Kidney epithelial cell (primary cell): ENCODE results near the gene ZPR1. TPM values are rescaled to one million over a fixed set of nuclear protein-coding genes. Genes with fewer than 3 reads are reported as not detected.
"Not testable (repeated sequence)": the region's sequence is repeated elsewhere in the genome, so short reads cannot be mapped to it uniquely, and the experiment has no call there.

Source experiments
- DNase-seq: peaks from one replicate; pipeline ENCODE4 v3.0.0-alpha.2; 2010; ENCODE audit warnings: low read depth
- H3K27me3 ChIP-seq: 2 replicates; pipeline ENCODE4 v1.6.0; 2011; ENCODE audit warnings: low read length; ENCODE audit not compliant: control insufficient read depth, insufficient read depth
- H3K36me3 ChIP-seq: 2 replicates; pipeline ENCODE4 v1.5.1; 2011; ENCODE audit warnings: low read length; ENCODE audit not compliant: control insufficient read depth, insufficient read depth
- H3K4me3 ChIP-seq: 2 replicates; pipeline ENCODE4 v1.5.1; 2011; ENCODE audit warnings: low read depth, mild to moderate bottlenecking, control low read depth, low read length
- total RNA-seq: library from RNA; depleted of rRNA; stranded (reverse); fragments of >200 nt; gene quantifications from 2 replicates; pipeline ENCODE4 v1.2.3, GENCODE V29; 2015
- TF ChIP-seq, protein P1 (sequence below): IDR thresholded peaks from 2 replicates; pipeline ENCODE4 v1.5.1; 2011; ENCODE audit warnings: mild to moderate bottlenecking, moderate library complexity, low read length, control low read depth, inconsistent platforms; ENCODE audit not compliant: insufficient read depth, poor library complexity, severe bottlenecking

Gene ZPR1
- total RNA-seq, 1 donor from 2014 or later, result 82.1 TPM

DNA sequence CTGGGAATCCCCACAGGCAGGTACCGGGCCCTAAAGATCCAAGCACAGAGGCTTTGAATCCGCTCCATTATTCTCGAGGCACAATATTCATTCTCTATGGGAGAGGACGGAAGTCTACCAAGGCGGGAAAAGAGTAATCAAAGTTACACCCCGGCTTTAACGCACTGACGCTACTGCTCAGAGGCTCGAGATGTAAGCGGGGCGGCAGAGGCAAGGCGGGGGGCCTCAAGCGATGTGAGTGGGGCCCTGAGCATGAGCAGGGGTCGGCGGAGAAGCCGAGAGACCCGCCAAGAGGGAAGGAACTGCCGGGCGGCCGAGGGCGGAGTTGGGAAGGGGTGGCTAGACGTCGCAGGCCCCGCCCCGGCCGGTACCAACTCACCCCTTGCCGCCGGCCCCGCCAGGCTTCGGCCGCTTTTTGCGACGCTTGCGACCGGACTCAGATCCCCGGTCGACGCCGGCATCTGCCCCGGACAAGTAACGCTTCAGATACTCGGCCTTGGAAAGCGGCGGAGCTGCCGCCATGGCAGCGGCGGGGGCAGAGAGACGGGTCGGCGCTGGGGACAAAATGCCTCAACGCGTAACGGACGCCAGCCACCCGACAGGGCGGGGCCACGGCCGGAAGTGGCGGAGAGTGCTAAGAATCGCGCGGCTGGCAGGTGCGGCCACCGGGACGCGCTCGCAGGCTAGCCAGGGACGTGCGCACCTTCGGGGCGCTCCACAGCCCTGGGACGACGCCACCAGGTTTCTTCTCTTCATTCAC, 15.2 kb downstream of the ZPR1 start, which contains the start of gene BUD13:
Gene BUD13 (minus strand): TSS at position 545 of the 760 bp plus-strand sequence. CDS start 23 bp downstream, at position 522.
- H3K27me3 ChIP-seq, result no peaks in the 10 kb centered on the region
- H3K36me3 ChIP-seq, result no peaks in the 10 kb centered on the region
- peak within 1 kb of the TSS; percentile 90 for H3K4me3 ChIP-seq
- DNase-seq, result peak; percentile 31
- TF ChIP-seq, protein P1, sequence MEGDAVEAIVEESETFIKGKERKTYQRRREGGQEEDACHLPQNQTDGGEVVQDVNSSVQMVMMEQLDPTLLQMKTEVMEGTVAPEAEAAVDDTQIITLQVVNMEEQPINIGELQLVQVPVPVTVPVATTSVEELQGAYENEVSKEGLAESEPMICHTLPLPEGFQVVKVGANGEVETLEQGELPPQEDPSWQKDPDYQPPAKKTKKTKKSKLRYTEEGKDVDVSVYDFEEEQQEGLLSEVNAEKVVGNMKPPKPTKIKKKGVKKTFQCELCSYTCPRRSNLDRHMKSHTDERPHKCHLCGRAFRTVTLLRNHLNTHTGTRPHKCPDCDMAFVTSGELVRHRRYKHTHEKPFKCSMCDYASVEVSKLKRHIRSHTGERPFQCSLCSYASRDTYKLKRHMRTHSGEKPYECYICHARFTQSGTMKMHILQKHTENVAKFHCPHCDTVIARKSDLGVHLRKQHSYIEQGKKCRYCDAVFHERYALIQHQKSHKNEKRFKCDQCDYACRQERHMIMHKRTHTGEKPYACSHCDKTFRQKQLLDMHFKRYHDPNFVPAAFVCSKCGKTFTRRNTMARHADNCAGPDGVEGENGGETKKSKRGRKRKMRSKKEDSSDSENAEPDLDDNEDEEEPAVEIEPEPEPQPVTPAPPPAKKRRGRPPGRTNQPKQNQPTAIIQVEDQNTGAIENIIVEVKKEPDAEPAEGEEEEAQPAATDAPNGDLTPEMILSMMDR, result no peak

DNA sequence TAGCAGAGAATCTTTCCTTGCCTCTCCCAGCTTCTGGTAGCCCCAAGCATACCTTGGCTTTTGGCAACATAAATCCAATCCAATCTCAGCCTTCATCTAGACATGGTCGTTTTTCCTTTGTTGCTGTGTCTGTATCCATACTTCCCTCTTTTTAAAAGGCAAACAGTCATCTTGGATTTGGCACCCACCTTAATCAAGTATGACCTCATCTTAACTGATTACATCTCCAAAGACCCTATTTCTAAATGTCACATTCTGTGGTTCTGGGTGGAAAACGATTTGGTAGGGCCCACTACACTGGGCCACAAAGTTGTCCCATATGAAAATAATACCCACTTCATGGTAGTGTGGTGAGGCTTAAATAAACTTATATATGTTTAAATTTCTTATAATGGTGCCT, 15.9 kb downstream of the ZPR1 start:
- TF ChIP-seq, protein P1, result no peak

DNA sequence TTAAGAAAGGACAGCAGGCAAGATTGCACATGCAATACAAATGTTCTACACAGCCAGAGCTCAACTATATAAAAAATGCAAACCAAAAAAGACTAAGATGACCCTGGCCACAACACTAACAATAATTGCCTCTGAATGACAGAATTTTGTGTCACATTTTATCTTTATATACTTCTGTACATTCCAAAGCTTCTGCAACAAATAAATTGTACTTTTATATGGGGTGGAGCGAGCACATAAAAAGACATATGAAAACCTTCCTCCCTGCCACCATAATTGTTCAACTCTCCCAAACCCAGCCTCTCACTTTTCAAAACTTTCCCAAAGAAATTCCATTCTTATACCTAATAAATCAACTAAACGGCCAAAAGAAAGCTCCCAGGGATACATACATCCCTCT, 25.7 kb downstream of the ZPR1 start:
- no peak for DNase-seq
- no peak overlapping the region for H3K4me3 ChIP-seq
- H3K27me3 ChIP-seq, result no peaks in the 10 kb centered on the region
- TF ChIP-seq, protein P1, result no peak
- no peaks in the 10 kb centered on the region for H3K36me3 ChIP-seq

More for the DNA sequence above, 15.9 kb downstream of the ZPR1 start:
- H3K36me3 ChIP-seq, result no peaks in the 10 kb centered on the region
- no peak for DNase-seq
- no peaks in the 10 kb centered on the region for H3K27me3 ChIP-seq
- H3K4me3 ChIP-seq, result peak overlapping the region; percentile 90

GRCh38 chr11:116756044-116756443, 31.8 kb downstream of the ZPR1 start:
- not testable (repeated sequence) for H3K27me3 ChIP-seq, H3K36me3 ChIP-seq, H3K4me3 ChIP-seq, DNase-seq

- no peak overlapping the region for H3K4me3 ChIP-seq
- TF ChIP-seq, protein P1, result no peak
- H3K36me3 ChIP-seq, result no peaks in the 10 kb centered on the region
- no peak for DNase-seq
- no peaks in the 10 kb centered on the region for H3K27me3 ChIP-seq
These were observed 37.6 kb downstream of the ZPR1 start for GRCh38 chr11:116750070-116750718.

DNA sequence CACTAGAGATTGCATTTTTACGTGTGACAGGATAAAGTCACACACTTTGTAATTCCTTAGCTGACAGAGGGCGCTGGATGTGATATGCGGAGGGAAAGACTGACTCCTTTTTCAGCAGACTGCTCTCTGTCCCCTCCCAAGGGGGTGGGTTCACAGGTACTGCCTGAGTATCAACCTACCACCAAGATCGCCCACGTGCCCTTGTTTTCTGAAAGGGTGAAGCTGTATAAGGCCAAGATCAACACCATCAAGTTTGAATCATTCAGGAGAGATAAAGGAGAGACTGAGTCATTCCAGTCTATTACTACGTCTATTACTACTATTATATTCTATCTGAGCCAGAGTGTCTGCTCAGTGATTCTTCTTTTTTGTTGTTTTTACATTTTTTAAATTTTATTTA, 45.7 kb downstream of the ZPR1 start:
- no peak for DNase-seq
- H3K4me3 ChIP-seq, result no peak overlapping the region
- H3K36me3 ChIP-seq, result no peaks in the 10 kb centered on the region
- H3K27me3 ChIP-seq, result no peaks in the 10 kb centered on the region
- TF ChIP-seq, protein P1, result no peak
